K562 (cell line): Measurements from ENCODE around the gene XRCC5. TPM values are rescaled to one million over a fixed set of nuclear protein-coding genes. Genes with fewer than 3 reads are reported as not detected.
A peak's percentile ranks its signal among the peaks of the same experiment; 100 is the strongest.

Experiments
- ATF2 ChIP-seq: sonication (generic); formaldehyde crosslinking; IDR thresholded peaks from 2 replicates; pipeline ENCODE4 v1.8.1; 2022; ENCODE audit warnings: missing genetic modification reagents
- ATF7 ChIP-seq: fragments of 450-650 bp; IDR thresholded peaks from 2 replicates; pipeline ENCODE4 v1.7.1; 2014; ENCODE audit warnings: mild to moderate bottlenecking, moderate library complexity
- BRD4 ChIP-seq: fragments of 200-600 bp; sonication (generic); IDR thresholded peaks from 2 replicates; pipeline ENCODE4 v1.6.1; 2017; ENCODE audit warnings: inconsistent platforms
- CBX3 ChIP-seq, 2 experiments: IDR thresholded peaks; 1 replicate in 1 of 2; 2 replicates in 1 of 2; pipeline ENCODE4 v1.6.1; 2012; ENCODE audit warnings: inconsistent platforms in 2 of 2, low read length in 2 of 2, borderline replicate concordance in 1 of 2, control low read depth in 1 of 2
- FOXJ2 ChIP-seq: fragments of 200-800 bp; sonication (Bioruptor generic); IDR thresholded peaks from 2 replicates; pipeline ENCODE4 v1.6.1; 2016; ENCODE audit warnings: missing genetic modification characterization, missing compliant biosample characterization
- HDAC1 ChIP-seq, 2 experiments: fragments of 450-650 bp; IDR thresholded peaks; 2 replicates each; pipeline ENCODE4 v1.6.1; 2016 to 2017; ENCODE audit warnings: inconsistent platforms in 1 of 2, mild to moderate bottlenecking in 1 of 2, moderate library complexity in 1 of 2
- HDAC8 ChIP-seq: fragments of 450-650 bp; IDR thresholded peaks from 2 replicates; pipeline ENCODE4 v1.6.1; 2016; ENCODE audit warnings: mild to moderate bottlenecking, missing genetic modification characterization, moderate library complexity, missing compliant biosample characterization
- JUN ChIP-seq, 2 experiments: sonication (generic) in 1 of 2; formaldehyde crosslinking in 1 of 2; IDR thresholded peaks; 2 replicates each; pipeline versions ENCODE4 v1.6.1 to v1.8.0; 2012 to 2022; ENCODE audit warnings: borderline replicate concordance in 2 of 2, mild to moderate bottlenecking in 2 of 2, improper control_type of control experiment in 1 of 2, low read depth in 1 of 2, low read length in 1 of 2, missing genetic modification reagents in 1 of 2
- KDM5B ChIP-seq: fragments of 200-600 bp; sonication (generic); IDR thresholded peaks from 2 replicates; pipeline ENCODE4 v1.6.1; 2012; ENCODE audit warnings: low read depth, mild to moderate bottlenecking, moderate library complexity, low read length, control low read depth, inconsistent platforms; ENCODE audit not compliant: insufficient replicate concordance
- MAFF ChIP-seq: IDR thresholded peaks from 2 replicates; pipeline ENCODE4 v1.6.1; 2012; ENCODE audit warnings: low read length, improper control_type of control experiment
- MCM7 ChIP-seq, 2 experiments: fragments of 450-650 bp; IDR thresholded peaks; 2 replicates each; pipeline ENCODE4 v1.6.1; 2016 to 2018
- MTA2 ChIP-seq: fragments of 450-650 bp; IDR thresholded peaks from 2 replicates; pipeline ENCODE4 v1.6.1; 2016; ENCODE audit warnings: low read depth
- PBX2 ChIP-seq, 2 experiments: IDR thresholded peaks in 1 of 2; conservative IDR thresholded peaks in 1 of 2; 2 replicates each; pipeline ENCODE4 v1.6.1; 2016; ENCODE audit warnings: low read depth in 2 of 2, mild to moderate bottlenecking in 1 of 2, missing compliant biosample characterization in 1 of 2, missing genetic modification characterization in 1 of 2, moderate library complexity in 1 of 2
- PHF20 ChIP-seq: fragments of 450-650 bp; IDR thresholded peaks from 2 replicates; pipeline ENCODE4 v1.6.1; 2018; ENCODE audit not compliant: partially characterized antibody
- PRPF4 ChIP-seq: fragments of 200-400 bp; formaldehyde crosslinking; IDR thresholded peaks from one replicate; pipeline ENCODE4 v1.6.1; 2017; ENCODE audit warnings: low read length, low read depth, mild to moderate bottlenecking; ENCODE audit not compliant: insufficient read depth, poor library complexity, severe bottlenecking
- RCOR1 ChIP-seq, 2 experiments: IDR thresholded peaks; 2 replicates each; pipeline ENCODE4 v1.6.1; 2012; ENCODE audit warnings: low read depth in 2 of 2, low read length in 2 of 2, borderline replicate concordance in 1 of 2, improper control_type of control experiment in 1 of 2
- SMARCC2 ChIP-seq: fragments of 450-650 bp; IDR thresholded peaks from 2 replicates; pipeline ENCODE4 v1.6.1; 2017; ENCODE audit warnings: antibody characterized with exemption, moderate library complexity, mild to moderate bottlenecking, low read depth
- TAL1 ChIP-seq: fragments of 450-650 bp; IDR thresholded peaks from 2 replicates; pipeline ENCODE4 v1.6.1; 2016; ENCODE audit warnings: mild to moderate bottlenecking
- TCF3 ChIP-seq: sonication (generic); formaldehyde crosslinking; IDR thresholded peaks from 2 replicates; pipeline ENCODE4 v1.4.0; 2020; ENCODE audit warnings: mild to moderate bottlenecking, missing genetic modification reagents
- TRIM24 ChIP-seq, 2 experiments: fragments of 450-650 bp; IDR thresholded peaks; 2 replicates each; pipeline ENCODE4 v1.6.1; 2016
- ZBTB8A ChIP-seq: fragments of 450-650 bp; IDR thresholded peaks from 2 replicates; pipeline ENCODE4 v1.6.1; 2018; ENCODE audit warnings: mild to moderate bottlenecking, moderate library complexity; ENCODE audit not compliant: partially characterized antibody
- ZNF146 ChIP-seq: IDR thresholded peaks from one replicate; pipeline ENCODE4 v1.6.1; 2018; ENCODE audit warnings: missing compliant biosample characterization; ENCODE audit not compliant: unreplicated experiment
- ZNF780A ChIP-seq: fragments of 250-450 bp; sonication (Bioruptor Pico); IDR thresholded peaks from 2 replicates; pipeline ENCODE4 v1.5.0; 2021; ENCODE audit warnings: mild to moderate bottlenecking
- polyA plus RNA-seq, 8 experiments: library from polyadenylated mRNA; depleted of rRNA in 4 of 8; stranded (reverse) in 5 of 8; unstranded in 3 of 8; fragments of >200 nt; fragmentation: Nextera tagmentation in 2 of 8; fragmentation: Illumina TruSeq in 1 of 8; extraction: Ambion mirVana in 2 of 8; extraction: Trizol in 1 of 8; gene quantifications; 2 replicates each; pipeline versions ENCODE4 v1.2.1 to v1.2.3, GENCODE V29; 2011 to 2014; ENCODE audit warnings: inconsistent platforms in 1 of 8, missing spikeins in 1 of 8
- total RNA-seq, 7 experiments: library from RNA; depleted of rRNA in 6 of 7; stranded (reverse); fragments of >200 nt in 6 of 7; fragmentation: Illumina TruSeq in 2 of 7; extraction: Trizol in 2 of 7; gene quantifications; 2 replicates each; pipeline versions ENCODE4 v1.2.1 to v1.2.3, GENCODE V29; 2011 to 2021; ENCODE audit warnings: low replicate concordance in 1 of 7

The XRCC5 gene
- total and polyA plus RNA-seq, 9 of the 15 experiments (the other 6 are each of a cell fraction or from before 2014, with no cell fraction given): 168 to 551 (median 297) TPM

GRCh38 chr2:216229277-216229914 lies 120.2 kb downstream of the XRCC5 start (continued):
- TF ChIP-seq PBX2 (CRISPR knock-in tag; IDR thresholded peaks at IDR 0.05; ENCODE audit: low read depth) (no peak), PBX2 (tag; conservative IDR thresholded peaks at IDR 0.05; ENCODE audit: low read depth) (peak; percentile 88), BRD4 (no peak), MTA2 (0 out of 2 replicates have a peak, but pooled peaks have one; percentile 26), ZNF146 (CRISPR knock-in tag) (no peak), FOXJ2 (tag) (peak; percentile 28; the same call in 1 of the 2 replicates), HDAC8 (tag) (no peak), ATF7 (0 out of 2 replicates have a peak, but pooled peaks have one; percentile 11), HDAC1 (IDR thresholded peaks at IDR 0.05) (no peak), MCM7 (IDR thresholded peaks at IDR 0.05) (no peak), TAL1 (peak; percentile 21), RCOR1 (IDR thresholded peaks at IDR 0.05; ENCODE audit: borderline replicate concordance in 1 of 2, low read depth in 2 of 2, low read length in 2 of 2) (peak in 1 of 2 experiments; percentile 23; a peak in 1 of 4 replicates), PHF20 (no peak), TCF3 (peak; percentile 26; the same call in 1 of the 2 replicates), PRPF4 (no peak), MAFF (peak; percentile 17; the same call in 1 of the 2 replicates), CBX3 (IDR thresholded peaks at IDR 0.05; ENCODE audit: borderline replicate concordance in 1 of 2, low read length in 2 of 2) (no peak), SMARCC2 (no peak), ATF2 (no peak), TRIM24 (IDR thresholded peaks at IDR 0.05) (peak in 1 of 2 experiments; percentile 29; a peak in 1 of 4 replicates), ZBTB8A (no peak), KDM5B (no peak), JUN (IDR thresholded peaks at IDR 0.05; ENCODE audit: borderline replicate concordance, low read depth, low read length) (no peak), JUN (CRISPR knock-in tag; IDR thresholded peaks at IDR 0.05; ENCODE audit: borderline replicate concordance) (no peak), ZNF780A (CRISPR knock-in tag) (no peak)
